ENCODE data around the gene CCR6.

DNA sequence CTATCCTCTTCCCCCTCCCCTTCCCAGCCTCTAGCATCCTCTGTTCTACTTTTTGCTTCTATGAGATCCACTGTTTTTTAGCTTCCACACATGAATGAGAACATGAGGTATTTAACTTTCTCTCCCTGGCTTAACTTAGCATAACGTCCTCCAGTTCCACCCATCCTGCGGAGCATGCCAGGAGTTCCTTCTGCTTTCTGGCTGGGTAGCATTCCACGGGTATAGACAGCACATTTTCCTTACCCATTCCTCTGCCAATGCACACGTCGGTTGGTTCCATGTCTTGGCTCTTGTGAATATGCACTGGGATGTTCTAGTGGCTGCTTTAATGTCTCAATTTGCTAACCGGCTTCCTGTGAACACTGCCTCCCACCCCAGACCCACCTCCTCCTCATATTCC, 13.2 kb upstream of the CCR6 start:
- TF ChIP-seq POLR2A (IDR thresholded peaks at IDR 0.05) = no peak
- TF ChIP-seq, protein P1, sequence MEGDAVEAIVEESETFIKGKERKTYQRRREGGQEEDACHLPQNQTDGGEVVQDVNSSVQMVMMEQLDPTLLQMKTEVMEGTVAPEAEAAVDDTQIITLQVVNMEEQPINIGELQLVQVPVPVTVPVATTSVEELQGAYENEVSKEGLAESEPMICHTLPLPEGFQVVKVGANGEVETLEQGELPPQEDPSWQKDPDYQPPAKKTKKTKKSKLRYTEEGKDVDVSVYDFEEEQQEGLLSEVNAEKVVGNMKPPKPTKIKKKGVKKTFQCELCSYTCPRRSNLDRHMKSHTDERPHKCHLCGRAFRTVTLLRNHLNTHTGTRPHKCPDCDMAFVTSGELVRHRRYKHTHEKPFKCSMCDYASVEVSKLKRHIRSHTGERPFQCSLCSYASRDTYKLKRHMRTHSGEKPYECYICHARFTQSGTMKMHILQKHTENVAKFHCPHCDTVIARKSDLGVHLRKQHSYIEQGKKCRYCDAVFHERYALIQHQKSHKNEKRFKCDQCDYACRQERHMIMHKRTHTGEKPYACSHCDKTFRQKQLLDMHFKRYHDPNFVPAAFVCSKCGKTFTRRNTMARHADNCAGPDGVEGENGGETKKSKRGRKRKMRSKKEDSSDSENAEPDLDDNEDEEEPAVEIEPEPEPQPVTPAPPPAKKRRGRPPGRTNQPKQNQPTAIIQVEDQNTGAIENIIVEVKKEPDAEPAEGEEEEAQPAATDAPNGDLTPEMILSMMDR (IDR thresholded peaks at IDR 0.05) = no peak
